ENCODE data around the gene RGS3.
"Not testable (repeated sequence)": the region's sequence is repeated elsewhere in the genome, so short reads cannot be mapped to it uniquely, and the experiment has no call there.

DNA sequence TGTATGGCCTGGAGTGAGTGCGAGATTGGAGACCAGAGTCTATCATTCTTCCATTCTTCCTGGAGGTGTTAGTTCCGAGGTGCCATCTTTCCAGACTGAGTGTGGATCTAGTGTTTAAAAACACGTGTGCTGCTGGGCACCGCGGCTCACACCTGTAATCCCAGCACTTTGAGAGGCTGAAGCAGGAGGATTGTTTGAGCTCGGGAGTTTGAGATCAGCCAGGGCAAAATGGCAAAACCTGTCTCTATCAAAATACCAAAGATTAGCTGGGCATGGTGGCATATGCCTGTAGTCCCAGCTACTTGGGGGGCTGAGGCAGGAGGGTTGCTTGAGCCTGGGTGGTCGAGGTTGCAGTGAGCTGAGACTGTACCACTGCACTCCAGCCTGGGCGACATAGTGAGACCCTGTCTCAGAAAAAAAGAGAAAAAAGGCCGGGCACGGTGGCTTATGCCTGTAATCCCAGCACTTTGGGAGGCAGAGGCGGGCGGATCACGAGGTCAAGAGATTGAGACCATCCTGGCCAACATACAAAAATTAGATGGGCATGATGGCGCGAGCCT is 176.0 kb downstream of the RGS3 start:
- TF ChIP-seq, protein P1, sequence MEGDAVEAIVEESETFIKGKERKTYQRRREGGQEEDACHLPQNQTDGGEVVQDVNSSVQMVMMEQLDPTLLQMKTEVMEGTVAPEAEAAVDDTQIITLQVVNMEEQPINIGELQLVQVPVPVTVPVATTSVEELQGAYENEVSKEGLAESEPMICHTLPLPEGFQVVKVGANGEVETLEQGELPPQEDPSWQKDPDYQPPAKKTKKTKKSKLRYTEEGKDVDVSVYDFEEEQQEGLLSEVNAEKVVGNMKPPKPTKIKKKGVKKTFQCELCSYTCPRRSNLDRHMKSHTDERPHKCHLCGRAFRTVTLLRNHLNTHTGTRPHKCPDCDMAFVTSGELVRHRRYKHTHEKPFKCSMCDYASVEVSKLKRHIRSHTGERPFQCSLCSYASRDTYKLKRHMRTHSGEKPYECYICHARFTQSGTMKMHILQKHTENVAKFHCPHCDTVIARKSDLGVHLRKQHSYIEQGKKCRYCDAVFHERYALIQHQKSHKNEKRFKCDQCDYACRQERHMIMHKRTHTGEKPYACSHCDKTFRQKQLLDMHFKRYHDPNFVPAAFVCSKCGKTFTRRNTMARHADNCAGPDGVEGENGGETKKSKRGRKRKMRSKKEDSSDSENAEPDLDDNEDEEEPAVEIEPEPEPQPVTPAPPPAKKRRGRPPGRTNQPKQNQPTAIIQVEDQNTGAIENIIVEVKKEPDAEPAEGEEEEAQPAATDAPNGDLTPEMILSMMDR (IDR thresholded peaks at IDR 0.05; ENCODE audit: low read length), result not testable (repeated sequence)
- TF ChIP-seq EZH2 (optimal IDR thresholded peaks at IDR 0.05; ENCODE audit: low read depth, low read length); EZH2phosphoT487 (IDR thresholded peaks at IDR 0.05; ENCODE audit: low read length): not testable (repeated sequence)

Measured in MM.1S (cell line).